Vagina (tissue), 2 donors: ENCODE measurements around the gene BTRC.

ENCODE experiments used
- CTCF ChIP-seq, 3 experiments: fragments of 450-650 bp in 2 of 3; fragments of 200-600 bp in 1 of 3; sonication (generic) in 1 of 3; IDR thresholded peaks; one replicate each; pipeline ENCODE4 v1.5.1; 2017 to 2019; ENCODE audit warnings: antibody characterized with exemption in 3 of 3, mild to moderate bottlenecking in 2 of 3, moderate library complexity in 2 of 3
- POLR2A ChIP-seq, 2 donors: fragments of 450-650 bp; IDR thresholded peaks; one replicate each; pipeline ENCODE4 v1.6.1; 2017; ENCODE audit warnings: antibody characterized with exemption in 2 of 2, mild to moderate bottlenecking in 2 of 2, moderate library complexity in 2 of 2
- POLR2AphosphoS5 ChIP-seq, 2 donors: sonication (generic); formaldehyde crosslinking; IDR thresholded peaks; one replicate each; pipeline ENCODE4 v1.9.0; 2017; ENCODE audit warnings: antibody characterized with exemption in 2 of 2, mild to moderate bottlenecking in 2 of 2, low read depth in 1 of 2; ENCODE audit not compliant: insufficient read depth in 1 of 2

DNA sequence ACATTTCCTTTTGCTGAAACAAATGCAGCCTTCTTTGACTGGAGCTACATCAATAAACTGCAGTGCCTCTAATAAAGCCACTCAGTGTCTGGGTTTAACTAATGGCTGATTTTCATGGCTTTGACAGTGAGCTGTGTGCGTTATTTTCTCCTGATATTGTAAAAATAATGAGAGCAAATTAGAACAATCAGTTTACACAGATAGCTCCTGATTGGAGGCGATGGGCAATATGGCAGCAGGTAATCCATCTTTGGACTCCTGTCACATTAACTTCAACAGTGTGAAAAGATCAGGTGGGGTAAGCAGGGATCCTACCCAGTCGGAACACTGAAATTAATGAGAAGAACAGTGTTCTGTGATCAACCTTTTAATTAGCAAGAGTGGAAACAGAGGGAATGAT lies 133.4 kb downstream of the BTRC start:
- TF ChIP-seq POLR2A (IDR thresholded peaks at IDR 0.05) (no peak), CTCF (IDR thresholded peaks at IDR 0.05) (no peak), POLR2AphosphoS5 (IDR thresholded peaks at IDR 0.05; ENCODE audit: insufficient read depth in 1 of 2, low read depth in 1 of 2) (no peak)
